Activated CD4-positive, alpha-beta T cell treated with anti-CD3 and anti-CD28 coated beads for 36 hours (primary cell): ENCODE measurements around the gene DSCAML1. TPM values are rescaled to one million over a fixed set of nuclear protein-coding genes. Genes with fewer than 3 reads are reported as not detected.

Source experiments
- ATAC-seq: fragments of 200-7000 bp; cut with Tn5 transposase; one replicate; pipeline ENCODE4 v1.10.0; 2021; ENCODE audit warnings: mild to moderate bottlenecking, moderate library complexity
- CTCF ChIA-PET: fragments of 350-600 bp; sonication (Branson Sonifier 250); formaldehyde crosslinking; loops from one replicate; lab custom pipeline; 2021; ENCODE audit warnings: antibody characterized with exemption; lab: Charles Lee
- POLR2A ChIA-PET: fragments of 350-600 bp; sonication (Branson Sonifier 250); formaldehyde crosslinking; loops from one replicate; lab custom pipeline; 2021; ENCODE audit warnings: antibody characterized with exemption, inconsistent platforms; lab: Charles Lee
- DNase-seq: peaks from one replicate; pipeline ENCODE4 v3.0.0-alpha.2; 2020
- H3K27ac Mint-ChIP-seq: one replicate; pipeline ENCODE4 v1.8.0; 2021; ENCODE audit warnings: mixed read lengths
- H3K27me3 Mint-ChIP-seq: one replicate; pipeline ENCODE4 v1.8.0; 2021; ENCODE audit warnings: mixed read lengths
- H3K36me3 Mint-ChIP-seq: one replicate; pipeline ENCODE4 v1.8.0; 2021; ENCODE audit warnings: low read depth, mixed read lengths
- H3K4me1 Mint-ChIP-seq: one replicate; pipeline ENCODE4 v1.8.0; 2021; ENCODE audit warnings: mixed read lengths
- H3K4me3 Mint-ChIP-seq: one replicate; pipeline ENCODE4 v1.8.0; 2021; ENCODE audit warnings: mild to moderate bottlenecking, moderate library complexity, mixed read lengths
- H3K9me3 Mint-ChIP-seq: one replicate; pipeline ENCODE4 v1.8.0; 2021; ENCODE audit warnings: low read depth, mixed read lengths
- intact Hi-C, 2 experiments: fragments of 100-400 bp; cut with DNase I in 1 of 2; cut with micrococcal nuclease in 1 of 2; formaldehyde crosslinking; loops; one replicate each; pipeline versions ENCODE4 v1.14.2 to v1.15.1; 2022 to 2024; cut with DNase I, micrococcal nuclease
- total RNA-seq, 2 experiments: library from RNA; stranded (reverse); gene quantifications; one replicate each; pipeline ENCODE4 v1.2.3, GENCODE V29; 2021

DSCAML1 gene
- total RNA-seq, 2 experiments from 2014 or later: 0.05 to 0.67 TPM

DNA sequence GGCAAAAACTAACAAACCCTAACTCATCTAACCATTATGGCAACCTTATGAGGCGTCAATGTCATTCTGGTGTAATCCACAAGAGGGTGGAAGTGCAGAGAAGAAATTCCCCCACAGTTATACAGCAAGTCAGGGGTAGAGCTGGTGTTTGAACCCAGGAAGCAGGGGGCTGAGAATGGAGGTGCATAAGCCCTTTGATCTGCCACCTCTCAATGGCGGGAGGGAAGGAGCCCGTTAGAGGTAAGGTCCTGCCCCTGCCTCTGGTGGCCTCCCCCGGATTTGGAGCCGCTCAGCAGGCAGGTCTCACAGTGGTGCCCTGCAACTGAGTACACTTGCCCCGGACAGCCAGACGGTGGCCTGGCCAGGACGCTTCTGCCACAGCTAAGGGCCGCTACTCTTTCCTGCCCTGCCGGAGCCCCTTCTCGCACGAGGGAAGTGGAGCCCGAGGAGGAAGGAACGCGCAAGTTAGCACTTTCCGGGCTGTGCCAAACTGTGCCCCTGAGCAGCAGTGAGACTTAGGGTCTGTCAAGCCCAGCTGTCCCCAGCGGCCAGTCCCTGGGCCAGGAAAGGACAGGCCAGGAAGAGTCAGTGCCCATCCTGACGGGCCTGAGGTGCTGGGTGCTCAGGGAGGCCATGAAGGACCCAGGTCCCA, 26.4 kb upstream of the DSCAML1 start:
- H3K4me1 Mint-ChIP-seq: peaks cover 43% of the 10 kb centered on the region

DNA sequence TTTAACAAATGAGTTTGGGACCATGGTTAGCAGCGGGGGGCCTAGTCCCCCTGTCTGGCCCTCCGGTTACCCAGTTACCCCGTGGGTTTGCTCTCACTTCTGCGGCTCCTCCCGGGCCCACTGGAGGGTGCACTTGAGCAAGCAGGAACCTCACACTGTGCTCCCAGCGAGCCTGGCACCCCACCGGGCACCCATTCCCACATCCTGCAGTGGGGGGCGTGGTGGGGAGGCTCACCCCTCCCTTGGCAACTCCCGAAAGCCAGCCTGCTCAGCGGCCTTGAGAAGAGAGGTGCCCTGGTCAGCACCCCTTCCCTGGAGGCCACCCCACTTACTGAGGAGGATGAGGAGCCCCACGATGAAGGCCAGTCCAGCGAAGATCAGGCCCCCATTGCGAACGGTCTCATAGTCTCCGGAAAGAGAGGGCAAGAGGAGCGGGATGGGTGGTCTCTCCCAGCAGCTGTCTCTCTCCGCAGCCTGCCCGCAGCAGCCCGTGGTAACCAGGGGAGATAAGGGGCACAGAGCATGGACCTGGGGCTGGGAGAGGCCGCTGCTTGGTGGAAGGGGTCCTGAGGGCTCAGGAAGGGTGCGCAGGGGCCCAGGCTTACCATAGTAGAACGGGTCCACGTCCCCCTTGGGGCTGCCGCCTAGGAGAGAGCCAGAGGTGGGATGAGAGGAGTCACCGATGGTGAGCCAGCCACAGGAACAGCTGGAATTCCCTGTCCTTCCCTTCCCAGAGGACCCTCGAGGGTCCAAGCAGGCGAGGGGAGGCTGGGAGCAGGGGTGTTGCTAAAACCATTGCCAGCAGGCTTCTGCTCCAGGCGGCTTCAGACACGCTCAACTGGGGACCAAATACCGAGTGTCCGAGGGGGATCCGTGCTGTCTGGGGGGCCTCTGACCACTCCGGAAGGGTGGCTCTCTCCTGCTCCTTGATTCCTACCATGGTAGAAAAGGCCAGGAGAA, 25.3 kb upstream of the DSCAML1 start:
- Mint-ChIP-seq H3K27ac (peak overlapping the region; percentile 29), H3K27me3 (no peaks in the 10 kb centered on the region), H3K36me3 (no peaks in the 10 kb centered on the region), H3K4me3 (no peak overlapping the region), H3K4me1 (peaks cover 43% of the 10 kb centered on the region), H3K9me3 (no peaks in the 10 kb centered on the region)
- intact Hi-C loops: loop anchor here (1.0 kb wide), 2 partner anchors 125 to 231 kb away; no protein-coding TSS in a partner anchor
- ATAC-seq (peak; percentile 30), DNase-seq (peak; percentile 80)
- ChIA-PET CTCF (interaction anchor here (0.6 to 7.1 kb wide), 24 partner anchors 7 to 569 kb away, joined by 3 to 67 read pairs (median 4); partner anchors contain the start of gene FXYD6), POLR2A (interaction anchor here (0.9 kb wide), 1 partner anchor 9 kb away, joined by 3 read pairs; no protein-coding TSS in a partner anchor)

More for the DNA sequence above, 26.4 kb upstream of the DSCAML1 start:
- Mint-ChIP-seq H3K9me3 (no peaks in the 10 kb centered on the region), H3K4me3 (no peak overlapping the region), H3K27ac (peak overlapping the region; percentile 47), H3K27me3 (no peaks in the 10 kb centered on the region), H3K36me3 (no peaks in the 10 kb centered on the region)
- CTCF ChIA-PET: interaction anchor here (0.5 to 7.1 kb wide), 23 partner anchors 8 to 568 kb away, joined by 3 to 67 read pairs (median 4); partner anchors contain the start of genes CEP164 and FXYD6
- POLR2A ChIA-PET: interaction anchor here (0.9 kb wide), 1 partner anchor 8 kb away, joined by 3 read pairs; no protein-coding TSS in a partner anchor
- DNase-seq (peak; percentile 44), ATAC-seq (peak; percentile 53)
- intact Hi-C loops: loop anchor here in 1 of 2 experiments (1.0 kb wide), 1 partner anchor 230 kb away; no protein-coding TSS in a partner anchor

DNA sequence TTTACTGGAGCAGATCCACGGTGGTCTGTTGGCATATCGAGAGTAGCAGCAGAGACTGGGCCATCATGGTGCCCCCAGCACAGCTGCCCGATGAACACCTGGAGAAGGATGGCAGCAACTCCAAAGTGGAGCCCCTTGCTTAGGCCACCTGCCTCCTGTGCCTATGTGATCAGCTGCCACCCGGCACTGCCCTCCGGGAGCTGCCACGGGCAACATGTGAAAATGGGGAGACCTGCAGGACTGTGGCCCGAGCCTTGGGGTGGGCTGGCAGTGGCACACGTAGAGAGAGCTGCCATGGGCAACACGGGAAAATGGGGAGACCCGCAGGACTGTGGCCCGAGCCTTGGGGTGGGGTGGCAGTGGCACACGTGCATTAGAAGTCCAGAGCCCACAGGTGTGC, 24.4 kb upstream of the DSCAML1 start:
- POLR2A ChIA-PET: no interaction called here
- H3K4me3 Mint-ChIP-seq: no peak overlapping the region
- ATAC-seq (no peak), DNase-seq (no peak)
- H3K27ac Mint-ChIP-seq: no peak overlapping the region
- CTCF ChIA-PET: interaction anchor here (0.6 to 4.9 kb wide), 10 partner anchors 12 to 446 kb away, joined by 3 to 48 read pairs (median 4); no protein-coding TSS in a partner anchor
- peaks cover 51% of the 10 kb centered on the region for H3K4me1 Mint-ChIP-seq
- intact Hi-C loops: no loop called here
- no peaks in the 10 kb centered on the region for H3K27me3 Mint-ChIP-seq
- H3K9me3 Mint-ChIP-seq: no peaks in the 10 kb centered on the region
- no peaks in the 10 kb centered on the region for H3K36me3 Mint-ChIP-seq

DNA sequence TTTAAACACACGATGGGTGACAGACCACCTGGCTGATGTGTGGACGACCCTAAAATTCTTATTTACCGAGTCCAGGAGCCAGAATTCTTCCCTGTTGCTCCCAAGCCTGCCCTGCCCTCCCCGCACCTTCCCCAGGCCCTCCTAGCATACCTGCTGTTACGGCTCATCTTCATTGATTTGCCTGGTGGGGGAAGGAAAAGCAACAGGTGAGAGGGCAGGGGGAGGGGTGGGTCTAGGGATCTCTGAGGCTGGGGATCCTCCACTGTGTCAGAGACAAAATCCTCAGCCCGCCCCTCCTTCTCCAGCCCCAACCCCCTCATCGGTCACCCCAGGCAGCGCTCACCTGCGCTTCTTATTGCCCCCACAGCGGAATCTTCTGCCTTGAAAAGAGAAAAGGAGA, 23.5 kb upstream of the DSCAML1 start:
- Mint-ChIP-seq H3K36me3 (no peaks in the 10 kb centered on the region), H3K9me3 (no peaks in the 10 kb centered on the region), H3K4me1 (peaks cover 60% of the 10 kb centered on the region), H3K27me3 (no peaks in the 10 kb centered on the region), H3K27ac (no peak overlapping the region), H3K4me3 (no peak overlapping the region)
- no peak for ATAC-seq
- no peak for DNase-seq
- ChIA-PET CTCF (interaction anchor here (0.7 to 6.2 kb wide), 6 partner anchors 13 to 232 kb away, joined by 3 to 120 read pairs (median 5); no protein-coding TSS in a partner anchor), POLR2A (no interaction called here)
- intact Hi-C loops: no loop called here

DNA sequence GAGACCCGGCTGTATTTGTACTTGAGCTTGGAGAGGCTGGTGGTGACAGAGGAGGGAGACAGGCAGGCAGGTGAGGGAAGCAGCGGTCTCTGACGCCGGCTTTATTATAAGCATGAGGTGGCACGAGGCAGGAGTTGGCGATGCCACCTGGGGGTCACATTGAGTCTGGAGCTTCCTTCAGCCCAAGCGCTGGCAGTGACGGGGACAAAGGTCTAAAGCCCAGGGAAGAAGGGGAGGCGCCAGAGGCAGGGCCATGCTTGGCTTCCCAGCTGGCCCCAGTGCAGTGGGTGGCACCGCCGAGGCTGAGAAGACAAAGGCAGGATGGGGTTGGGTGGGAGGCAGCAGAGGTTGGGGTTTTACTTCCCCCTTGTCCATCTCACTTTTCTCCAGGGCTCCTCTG, 23.1 kb upstream of the DSCAML1 start:
- H3K27me3 Mint-ChIP-seq: no peaks in the 10 kb centered on the region
- H3K36me3 Mint-ChIP-seq: no peaks in the 10 kb centered on the region
- ATAC-seq: no peak
- H3K4me1 Mint-ChIP-seq: peaks cover 65% of the 10 kb centered on the region
- ChIA-PET POLR2A (no interaction called here), CTCF (interaction anchor here (0.6 to 6.2 kb wide), 5 partner anchors 13 to 169 kb away, joined by 3 to 120 read pairs (median 3); no protein-coding TSS in a partner anchor)
- no peak overlapping the region for H3K4me3 Mint-ChIP-seq
- no peaks in the 10 kb centered on the region for H3K9me3 Mint-ChIP-seq
- DNase-seq: no peak
- H3K27ac Mint-ChIP-seq: peak overlapping the region; percentile 65
- intact Hi-C loops: no loop called here

DNA sequence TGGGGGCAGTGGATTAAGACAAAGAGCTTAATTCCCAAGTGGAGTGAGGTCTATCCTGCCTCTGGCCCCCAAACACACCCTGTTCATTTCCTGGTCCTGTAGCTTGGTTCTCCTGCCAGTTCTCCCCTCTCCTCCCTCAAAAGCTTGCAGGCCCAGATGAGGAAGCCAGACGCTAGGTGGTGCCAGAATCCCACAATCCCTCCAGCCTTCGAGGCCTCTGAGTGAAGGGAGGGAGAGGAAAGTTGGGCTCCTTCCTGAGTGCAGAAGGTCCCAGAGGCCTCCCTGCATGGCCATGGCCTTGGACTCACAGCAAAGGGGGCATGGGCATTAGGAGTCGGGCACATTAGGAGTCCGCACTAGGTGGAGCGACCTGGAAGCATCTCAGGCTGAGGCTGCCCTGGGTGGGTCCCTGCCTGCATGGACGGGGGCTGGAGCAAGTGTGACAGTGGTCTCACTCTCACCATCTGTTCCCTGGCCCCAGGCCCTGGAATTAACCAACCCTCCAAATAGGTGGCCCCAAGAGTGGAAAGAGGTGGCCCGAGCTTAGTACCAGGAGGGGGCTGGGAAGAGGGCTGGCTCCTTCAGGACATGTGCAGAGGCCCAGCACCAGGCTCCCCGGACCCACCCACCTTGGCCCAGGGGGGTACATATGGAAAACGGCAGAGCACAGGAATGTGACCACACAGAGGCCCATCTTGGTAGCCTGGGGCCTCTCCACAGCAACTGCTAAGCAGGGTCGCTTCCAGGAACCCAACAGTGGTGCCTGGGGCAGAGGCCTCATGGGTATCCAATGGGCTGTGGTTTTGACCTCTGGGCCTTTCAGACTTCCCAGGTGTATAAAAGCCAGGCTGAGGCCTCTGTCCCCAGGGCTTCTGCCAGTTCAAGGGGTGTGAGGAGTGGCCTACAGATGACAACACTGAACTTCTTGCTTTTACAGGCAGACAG, 22.4 kb upstream of the DSCAML1 start:
- Mint-ChIP-seq H3K4me1 (peaks cover 70% of the 10 kb centered on the region), H3K27me3 (no peaks in the 10 kb centered on the region), H3K4me3 (no peak overlapping the region), H3K36me3 (no peaks in the 10 kb centered on the region), H3K9me3 (no peaks in the 10 kb centered on the region), H3K27ac (peak overlapping the region; percentile 99)
- no peak for ATAC-seq
- POLR2A ChIA-PET: no interaction called here
- CTCF ChIA-PET: interaction anchor here (0.6 to 6.2 kb wide), 10 partner anchors 13 to 424 kb away, joined by 3 to 120 read pairs (median 4); no protein-coding TSS in a partner anchor
- DNase-seq: peak; percentile 46
- intact Hi-C loops: loop anchor here (5.0 to 10.0 kb wide), 6 partner anchors 183 to 968 kb away; partner anchors contain the start of genes CD3E (in 1 of the 2), KMT2A (in 1 of the 2), PCSK7 (in 1 of the 2) and RNF214 (in 1 of the 2)

DNA sequence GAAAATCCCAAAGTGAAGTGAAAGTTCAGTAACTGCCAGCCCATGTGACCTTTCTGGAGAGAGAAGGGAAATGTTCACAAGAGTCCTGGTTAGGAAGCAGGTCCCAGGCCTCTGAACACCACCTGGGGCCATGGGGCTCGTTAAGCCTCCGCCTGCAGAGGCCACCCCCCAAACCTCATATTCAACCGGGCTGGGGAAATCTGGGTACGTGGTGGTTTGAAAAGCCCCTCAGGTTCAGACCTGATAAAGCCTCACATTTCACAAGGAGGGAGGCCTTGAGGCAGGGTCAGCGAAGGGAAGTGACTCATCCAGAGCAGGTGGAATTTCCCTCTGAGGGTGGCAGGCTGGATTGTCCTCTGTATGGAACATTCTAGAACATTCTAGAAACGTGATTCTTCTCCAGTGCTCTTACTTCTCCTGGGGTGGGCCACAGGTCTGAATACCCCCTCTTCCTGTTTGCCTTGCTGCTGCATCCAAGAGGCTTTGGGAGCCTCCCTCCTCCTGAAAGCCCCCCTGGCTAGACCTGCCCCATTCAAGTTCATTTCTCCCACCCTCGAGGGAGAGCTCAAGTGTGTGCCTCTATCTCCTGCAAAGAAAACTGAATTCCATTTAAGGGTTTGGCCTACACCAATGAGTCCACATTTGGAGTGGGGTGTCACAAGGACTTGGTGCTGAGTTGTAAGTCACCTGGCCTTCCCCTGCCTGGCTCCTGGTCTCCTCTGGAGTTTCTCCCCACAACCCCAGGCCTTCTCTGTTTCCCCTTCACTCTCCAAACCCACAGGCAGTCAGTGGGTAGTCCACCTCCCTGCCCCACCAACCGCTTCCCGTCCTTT, 21.2 kb upstream of the DSCAML1 start:
- peak; percentile 71 for DNase-seq

DNA sequence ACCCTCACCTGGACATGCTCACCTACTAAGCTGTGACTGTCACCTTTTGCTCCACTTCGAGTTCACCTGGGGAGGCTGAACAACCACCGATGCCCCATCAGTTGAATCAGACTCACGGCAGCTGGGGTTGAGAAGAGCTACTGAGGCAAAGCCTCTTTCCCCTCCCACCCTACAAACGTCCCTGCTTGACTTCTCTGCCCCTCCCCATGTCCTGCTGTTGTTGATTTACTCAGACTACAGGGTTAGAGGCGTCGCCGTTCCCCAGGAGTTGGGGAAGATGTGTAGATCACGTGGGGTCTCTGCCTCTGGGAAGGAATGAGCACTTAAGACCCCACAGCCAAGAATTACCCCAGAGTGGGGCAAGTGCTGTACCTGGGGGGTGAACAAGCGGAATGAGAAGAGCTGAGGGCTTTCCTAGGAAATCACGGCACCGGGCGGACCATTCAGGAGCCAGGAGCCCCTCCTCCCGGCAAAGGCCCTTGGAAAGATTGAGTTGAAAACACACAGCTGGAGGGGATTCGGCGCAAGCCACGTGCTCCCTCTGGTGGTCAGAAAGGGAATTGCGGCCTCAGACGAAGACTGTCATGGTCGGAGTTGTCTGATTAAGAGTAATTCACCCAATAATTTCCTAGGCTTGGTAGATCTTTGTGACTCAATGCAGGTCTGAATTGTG, 20.5 kb upstream of the DSCAML1 start:
- H3K4me3 Mint-ChIP-seq: peak overlapping the region; percentile 49
- ChIA-PET CTCF (interaction anchor here (0.5 to 6.2 kb wide), 33 partner anchors 10 to 525 kb away, joined by 3 to 120 read pairs (median 3); partner anchors contain the start of gene CD3D), POLR2A (interaction anchor here (0.6 to 2.0 kb wide), 4 partner anchors 10 to 230 kb away, joined by 3 to 7 read pairs (median 4); no protein-coding TSS in a partner anchor)
- H3K4me1 Mint-ChIP-seq: peaks cover 59% of the 10 kb centered on the region
- no peaks in the 10 kb centered on the region for H3K36me3 Mint-ChIP-seq
- peak; percentile 95 for DNase-seq
- peak overlapping the region; percentile 99 for H3K27ac Mint-ChIP-seq
- intact Hi-C loops: loop anchor here (1.0 to 10.0 kb wide), 12 partner anchors 10 to 970 kb away; partner anchors contain the start of genes PCSK7 (in 2 of the 2), RNF214 (in 2 of the 2), CD3E (in 1 of the 2) and KMT2A (in 1 of the 2)
- ATAC-seq: peak; percentile 45
- no peaks in the 10 kb centered on the region for H3K9me3 Mint-ChIP-seq
- no peaks in the 10 kb centered on the region for H3K27me3 Mint-ChIP-seq

More for the DNA sequence above, 21.2 kb upstream of the DSCAML1 start:
- Mint-ChIP-seq H3K9me3 (no peaks in the 10 kb centered on the region), H3K4me1 (peaks cover 64% of the 10 kb centered on the region), H3K27ac (peak overlapping the region; percentile 99), H3K4me3 (no peak overlapping the region), H3K36me3 (no peaks in the 10 kb centered on the region), H3K27me3 (no peaks in the 10 kb centered on the region)
- intact Hi-C loops: loop anchor here (1.0 to 10.0 kb wide), 7 partner anchors 184 to 969 kb away; partner anchors contain the start of genes CD3E (in 1 of the 2), KMT2A (in 1 of the 2), PCSK7 (in 1 of the 2) and RNF214 (in 1 of the 2)
- ATAC-seq: peak; percentile 33
- ChIA-PET CTCF (interaction anchor here (0.6 to 6.2 kb wide), 24 partner anchors 9 to 484 kb away, joined by 3 to 120 read pairs (median 4); no protein-coding TSS in a partner anchor), POLR2A (interaction anchor here (0.7 to 2.0 kb wide), 2 partner anchors 10 to 128 kb away, joined by 3 to 7 read pairs; no protein-coding TSS in a partner anchor)
